ENCODE measurements around the gene TREX2.

TREX2 gene

DNA sequence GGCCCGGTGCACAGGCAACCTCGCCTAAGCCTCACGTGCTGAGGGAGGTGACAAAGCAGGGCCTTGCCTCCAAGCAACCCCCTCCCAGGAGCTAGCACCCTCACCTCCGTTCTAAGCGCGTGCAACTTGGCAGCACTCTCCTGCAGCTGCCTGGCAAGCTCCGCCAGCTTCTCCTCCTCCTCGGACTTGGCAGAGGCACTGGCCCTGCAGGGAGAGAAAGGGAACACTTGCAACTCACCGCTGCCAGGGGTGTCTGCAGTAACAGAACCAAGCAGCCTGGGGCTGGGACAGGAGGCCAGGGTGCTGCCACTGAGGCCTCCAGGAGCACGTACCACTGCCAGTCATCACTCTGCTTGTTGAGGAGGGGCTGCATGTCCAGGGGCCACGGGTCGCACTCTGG lies 10.3 kb upstream of the TREX2 start:
- no peak for DNase-seq (ENCODE audit: low read depth in 2 of 2)

DNA sequence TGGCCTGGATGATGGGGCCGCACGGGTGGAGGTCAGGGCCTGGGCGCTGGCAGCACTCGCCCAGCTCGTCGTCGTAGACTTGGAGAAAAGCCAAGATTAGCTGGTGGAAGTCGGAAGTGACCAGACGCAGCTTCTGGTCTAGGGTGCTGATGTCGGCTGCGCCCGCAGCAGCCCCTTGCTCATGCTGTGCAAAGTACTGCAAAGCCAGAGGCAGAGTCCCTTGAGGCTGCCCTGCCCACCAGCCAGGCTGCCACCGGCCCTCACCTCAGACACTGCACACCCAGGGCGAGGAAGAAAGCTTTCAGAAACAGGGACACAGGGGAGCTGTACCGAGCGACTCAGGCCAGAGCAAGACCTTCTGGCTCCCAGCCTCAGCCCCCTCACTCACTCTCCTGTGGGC lies 9.7 kb upstream of the TREX2 start:
- no peak for DNase-seq (ENCODE audit: low read depth in 2 of 2)

DNA sequence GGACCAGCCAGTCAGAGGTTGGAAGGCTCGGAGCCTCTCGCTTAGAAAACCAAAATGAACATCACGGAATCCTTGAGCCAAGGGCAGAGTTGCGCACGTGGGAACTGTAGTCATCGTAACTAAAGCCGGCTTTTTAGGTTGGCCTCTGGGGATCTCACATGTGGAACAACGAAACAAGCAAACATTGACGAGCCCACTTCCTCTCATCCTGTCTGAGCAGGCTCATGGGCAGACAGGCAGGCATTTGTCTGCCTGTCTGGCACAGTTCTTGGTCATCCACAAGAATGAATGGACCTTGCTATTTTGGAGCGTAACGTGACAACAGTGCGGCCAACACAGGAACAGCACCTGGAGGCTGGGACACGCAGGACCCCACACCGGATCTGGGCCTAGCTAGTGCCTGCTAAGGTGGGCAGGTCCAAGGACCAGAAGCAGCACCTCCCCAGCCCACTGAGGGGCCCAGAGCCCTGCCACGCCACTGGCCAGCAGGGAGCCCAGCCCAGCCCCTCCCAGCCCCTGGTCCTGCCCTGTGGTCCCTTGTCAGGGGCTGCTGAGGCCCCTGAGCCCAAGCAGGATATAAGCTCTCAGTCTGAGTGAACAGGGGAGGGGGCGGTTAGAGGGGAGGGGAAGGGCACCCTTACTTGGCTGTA lies 9.2 kb upstream of the TREX2 start:
- no peak for DNase-seq (ENCODE audit: low read depth in 2 of 2)

DNA sequence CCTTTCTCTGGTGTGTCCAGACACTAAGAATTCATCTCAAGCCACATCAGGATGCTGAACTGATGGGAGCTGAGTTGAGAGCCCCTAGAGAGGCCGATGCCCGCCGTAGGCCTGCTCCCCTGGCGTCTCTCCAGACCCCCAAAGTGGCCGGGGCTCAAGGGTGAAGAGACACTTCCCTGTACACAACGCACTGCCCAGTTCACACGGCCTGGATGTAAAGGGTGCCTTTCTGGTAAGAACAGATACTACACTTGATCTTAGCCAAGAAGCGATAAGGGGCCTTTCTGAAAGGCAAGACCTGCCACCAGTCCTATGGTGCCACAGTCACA lies 5.1 kb upstream of the TREX2 start:
- no peak for DNase-seq (ENCODE audit: low read depth in 2 of 2)

DNA sequence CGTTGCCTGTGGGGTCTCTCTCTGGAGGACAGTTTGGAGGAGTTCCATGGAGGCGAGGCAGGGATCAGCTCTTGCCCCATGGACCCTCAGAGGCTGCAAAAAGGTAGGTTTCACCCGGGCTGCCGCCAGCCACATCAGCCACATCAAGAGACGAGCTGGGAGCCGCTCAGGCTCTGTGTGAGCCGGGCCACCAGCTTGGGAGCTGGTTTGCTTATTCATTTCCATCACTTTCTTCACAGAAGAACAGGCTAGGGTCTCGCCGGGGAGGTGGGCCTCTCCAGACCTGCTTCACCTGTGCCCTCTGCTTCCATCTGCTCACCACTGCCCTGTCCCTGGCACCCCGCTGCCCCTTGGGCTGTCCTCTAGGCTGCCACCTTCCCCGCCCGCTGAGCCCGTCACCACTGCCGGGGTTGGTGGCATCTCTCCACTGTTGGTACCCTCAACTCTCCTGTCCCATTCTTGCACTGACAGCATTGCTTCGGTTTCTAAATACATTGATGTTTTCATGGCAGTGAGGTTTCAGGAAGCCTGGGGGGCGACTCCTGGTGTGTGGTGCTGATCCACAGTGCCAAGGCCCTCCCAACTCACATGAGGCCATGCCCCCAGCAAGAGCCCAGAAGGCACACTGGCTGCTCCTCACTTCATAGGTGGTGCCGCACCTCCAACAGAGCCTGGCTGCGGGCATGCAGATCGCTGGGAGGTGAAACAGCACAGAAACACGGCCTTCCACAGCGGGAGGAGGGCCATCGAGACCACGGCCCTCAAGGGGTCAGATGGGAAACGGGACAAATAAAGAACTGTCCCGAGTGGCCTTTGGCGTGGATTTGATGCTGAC lies 4.5 kb upstream of the TREX2 start:
- DNase-seq (ENCODE audit: low read depth in 2 of 2) = no peak

DNA sequence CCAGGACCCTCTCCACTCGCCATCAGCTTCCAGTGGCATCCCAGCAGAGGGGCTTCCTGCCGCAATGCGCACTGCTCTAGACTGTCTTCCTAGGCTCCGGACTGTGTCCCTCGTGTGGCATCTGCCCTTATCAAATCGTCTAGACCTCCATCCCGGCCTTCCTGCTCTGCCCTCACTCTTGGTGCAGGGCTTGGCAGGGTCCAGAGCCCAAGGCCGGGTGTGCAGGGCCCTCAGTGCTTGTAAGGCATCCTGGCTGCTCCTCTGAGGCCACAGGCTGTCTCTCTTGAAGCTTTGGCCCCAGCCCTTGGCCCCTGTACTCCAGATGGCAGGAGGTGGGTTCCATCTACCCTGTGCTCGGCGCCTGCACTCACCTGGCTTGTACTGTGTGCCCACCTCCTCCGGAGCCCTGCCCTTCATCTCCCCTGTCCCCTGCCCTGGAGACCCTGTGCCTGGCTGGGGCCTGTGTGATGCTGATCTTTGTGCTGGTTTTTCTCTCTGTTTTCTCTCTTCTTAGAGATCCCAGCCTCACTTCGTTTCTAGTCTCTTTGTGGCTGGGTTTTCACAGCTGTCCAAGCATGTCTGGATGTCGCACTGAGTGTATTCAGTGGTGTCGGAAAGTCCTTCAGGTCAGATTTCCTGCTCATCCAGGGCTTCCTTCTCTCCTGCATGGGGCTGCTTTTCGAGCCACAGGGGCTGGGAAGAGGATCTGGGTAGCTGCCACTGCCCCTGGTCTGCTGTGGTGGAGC lies 3.7 kb upstream of the TREX2 start:
- no peak for DNase-seq (ENCODE audit: low read depth in 2 of 2)

DNA sequence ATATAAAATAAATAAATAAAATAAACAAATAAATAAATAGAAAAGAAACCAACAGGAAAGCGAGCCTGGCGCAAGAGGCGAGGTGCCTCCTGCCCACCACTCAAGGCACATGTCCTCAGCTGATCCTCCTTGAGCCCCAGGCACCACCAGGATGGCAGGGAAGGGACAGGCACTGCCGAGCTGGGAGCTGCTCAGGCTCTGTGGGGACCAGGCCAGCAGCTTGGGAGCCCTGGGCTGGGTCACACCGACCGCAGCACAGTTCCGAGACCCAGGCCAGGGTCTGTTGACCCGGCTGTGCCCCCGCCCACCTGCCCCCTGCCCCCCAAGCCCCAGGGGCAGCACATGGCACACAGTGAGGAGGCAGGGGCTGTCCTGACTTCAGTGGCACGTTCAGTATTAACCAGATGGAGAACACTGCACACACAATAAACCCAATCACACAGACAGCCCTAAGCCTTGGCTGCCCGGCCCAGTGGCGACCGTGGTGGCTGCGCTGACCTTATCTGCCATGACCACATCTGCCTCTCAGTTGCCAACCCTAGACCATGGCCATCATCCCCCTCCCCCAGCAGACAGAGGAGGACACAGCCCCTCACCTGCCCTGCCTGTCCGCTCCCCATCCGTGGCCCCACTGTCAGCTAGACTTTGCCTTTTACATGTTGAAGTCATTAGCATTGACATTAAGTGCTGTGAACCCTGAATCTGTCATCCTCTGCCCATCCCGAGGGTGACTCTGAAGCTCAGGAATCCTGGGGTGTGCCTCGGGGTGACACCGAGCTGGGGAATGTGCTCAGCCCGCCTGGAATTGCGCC lies 2.9 kb upstream of the TREX2 start:
- no peak for DNase-seq (ENCODE audit: low read depth in 2 of 2)

DNA sequence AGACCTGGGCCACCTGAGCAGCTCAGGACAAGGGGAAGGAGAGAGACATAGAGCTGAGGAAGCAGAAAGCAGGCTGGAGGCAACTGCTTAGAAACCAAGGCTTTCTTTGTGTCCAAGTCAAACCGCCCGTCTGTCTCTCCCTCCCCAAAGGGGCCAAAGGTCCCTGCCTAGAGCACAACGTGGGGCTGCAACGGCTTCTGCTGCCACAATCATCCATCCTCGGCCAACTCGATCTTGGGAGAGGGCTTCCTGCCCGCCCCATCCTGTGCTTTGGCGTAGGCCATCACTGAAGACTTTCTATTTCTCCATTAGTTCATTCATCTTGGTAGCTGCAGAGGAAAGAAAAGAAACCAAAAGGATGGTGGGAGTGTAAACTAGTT lies 1.7 kb upstream of the TREX2 start:
- no peak for DNase-seq (ENCODE audit: low read depth in 2 of 2)

DNA sequence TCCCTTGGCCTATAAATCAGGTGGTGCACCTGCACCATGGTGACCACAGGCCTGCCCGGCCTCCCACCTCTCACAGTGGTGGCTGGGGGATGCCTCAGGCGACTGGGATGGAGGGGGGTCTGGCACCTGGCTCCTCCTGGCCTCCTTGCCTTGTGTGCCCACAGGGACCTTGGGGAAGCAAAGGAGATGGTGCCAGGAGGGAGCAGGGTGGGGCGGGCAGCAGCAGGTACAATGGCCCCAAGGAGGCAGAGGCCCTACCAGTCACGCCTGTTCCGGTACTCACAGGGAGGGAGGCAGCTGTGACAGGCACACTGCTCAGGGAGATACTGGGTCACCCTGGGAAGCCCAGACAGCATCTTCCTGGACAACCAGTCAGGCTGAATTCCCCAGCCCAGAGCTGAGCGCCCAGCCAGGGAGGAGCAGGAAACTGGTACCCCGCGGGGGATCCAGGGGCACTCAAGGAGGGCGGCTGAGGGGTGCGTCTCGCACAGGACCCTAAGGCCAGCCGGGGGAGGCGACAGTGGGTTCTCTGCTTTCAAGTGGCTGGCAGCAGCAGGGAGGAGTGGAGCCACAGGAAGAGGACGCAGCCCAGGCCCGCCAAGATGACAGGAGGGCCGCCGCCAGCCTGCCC lies 1.2 kb upstream of the TREX2 start:
- no peak for DNase-seq (ENCODE audit: low read depth in 2 of 2)

DNA sequence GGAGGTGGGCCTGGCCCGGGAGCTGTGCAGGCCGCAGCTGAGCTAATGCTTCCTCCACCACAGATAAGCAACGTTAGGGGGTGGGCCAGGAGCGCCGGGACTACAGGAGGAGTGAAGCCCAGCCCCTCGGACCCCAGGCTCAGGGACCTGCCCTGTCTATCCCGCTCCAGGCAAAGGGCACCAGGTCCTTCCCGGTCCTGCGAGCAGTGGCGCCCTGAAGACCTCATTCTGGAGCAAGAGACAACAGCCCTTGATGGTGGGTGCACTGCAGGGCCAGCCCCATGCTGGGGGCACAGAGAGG lies 730 bp upstream of the TREX2 start:
- DNase-seq (ENCODE audit: low read depth in 2 of 2) = no peak

DNA sequence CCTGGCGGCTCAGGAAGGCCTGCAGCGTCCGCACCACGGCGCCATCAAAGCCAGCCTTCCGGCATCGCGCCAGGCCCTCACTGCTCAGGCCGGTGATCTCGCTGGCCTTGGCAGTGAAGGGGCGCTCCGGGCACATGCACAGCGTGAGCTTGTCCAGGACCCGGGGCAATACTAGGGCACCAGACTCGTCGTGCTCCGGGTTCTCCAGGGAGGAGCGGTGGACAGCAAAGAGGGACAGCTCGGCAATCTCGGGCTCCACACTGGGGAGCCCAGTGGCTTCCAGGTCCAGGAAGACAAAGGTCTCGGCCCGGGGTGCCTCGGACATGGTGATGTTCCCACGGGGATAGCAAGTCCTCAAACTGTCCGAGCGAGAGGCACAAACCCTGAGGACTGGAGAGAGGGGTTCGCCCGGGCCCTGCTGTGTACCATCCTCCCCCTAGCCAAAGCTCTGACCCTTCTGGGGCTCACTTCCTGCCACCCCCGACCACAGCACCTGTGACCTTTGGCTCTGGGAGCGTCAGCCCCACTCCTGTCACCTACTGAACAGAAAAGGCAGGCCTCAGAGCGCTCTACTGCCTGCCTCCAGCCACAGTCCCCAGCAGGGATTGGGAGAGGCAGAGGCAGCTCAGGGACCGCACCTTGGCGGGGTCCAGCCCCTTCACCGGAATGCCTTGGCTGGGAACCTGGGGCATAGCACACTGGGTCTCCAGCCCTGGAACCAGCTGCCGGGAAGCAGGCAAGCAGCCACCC lies 575 bp downstream of the TREX2 start:
- no peak for DNase-seq (ENCODE audit: low read depth in 2 of 2)

DNA sequence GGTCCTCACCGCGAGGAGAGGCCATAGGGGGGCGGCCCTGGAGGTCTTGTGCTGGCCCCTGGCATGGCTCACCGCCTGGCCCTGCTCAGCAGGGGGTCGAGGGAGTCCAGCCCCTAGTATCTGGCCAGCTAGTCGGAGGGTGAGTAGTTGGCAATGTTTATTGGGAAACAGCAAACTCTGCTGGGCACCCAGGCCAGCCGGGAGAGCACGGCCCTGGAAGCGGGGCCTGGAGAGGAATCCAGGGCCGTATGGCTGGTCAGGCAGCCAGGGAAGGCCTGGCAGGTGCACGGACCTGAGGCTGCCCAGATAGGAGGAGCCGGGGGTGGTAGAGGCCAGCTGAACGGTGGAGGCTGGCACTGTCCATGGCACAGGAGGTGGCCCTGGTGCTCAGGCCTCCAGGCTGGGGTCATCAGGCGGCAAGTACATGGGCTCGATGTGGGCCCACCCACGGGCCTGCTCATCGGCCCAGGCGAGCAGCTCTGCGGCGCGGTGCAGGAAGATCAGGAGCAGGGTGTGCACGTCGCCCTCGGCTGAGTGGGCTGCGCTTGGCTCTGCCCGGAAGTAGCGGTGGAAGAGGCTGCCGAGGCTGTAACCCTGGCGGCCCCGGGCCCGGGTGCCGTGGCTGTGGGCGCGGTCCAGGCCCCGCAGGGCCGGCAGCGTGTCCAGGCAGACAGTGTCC lies 1.4 kb downstream of the TREX2 start:
- no peak for DNase-seq (ENCODE audit: low read depth in 2 of 2)

DNA sequence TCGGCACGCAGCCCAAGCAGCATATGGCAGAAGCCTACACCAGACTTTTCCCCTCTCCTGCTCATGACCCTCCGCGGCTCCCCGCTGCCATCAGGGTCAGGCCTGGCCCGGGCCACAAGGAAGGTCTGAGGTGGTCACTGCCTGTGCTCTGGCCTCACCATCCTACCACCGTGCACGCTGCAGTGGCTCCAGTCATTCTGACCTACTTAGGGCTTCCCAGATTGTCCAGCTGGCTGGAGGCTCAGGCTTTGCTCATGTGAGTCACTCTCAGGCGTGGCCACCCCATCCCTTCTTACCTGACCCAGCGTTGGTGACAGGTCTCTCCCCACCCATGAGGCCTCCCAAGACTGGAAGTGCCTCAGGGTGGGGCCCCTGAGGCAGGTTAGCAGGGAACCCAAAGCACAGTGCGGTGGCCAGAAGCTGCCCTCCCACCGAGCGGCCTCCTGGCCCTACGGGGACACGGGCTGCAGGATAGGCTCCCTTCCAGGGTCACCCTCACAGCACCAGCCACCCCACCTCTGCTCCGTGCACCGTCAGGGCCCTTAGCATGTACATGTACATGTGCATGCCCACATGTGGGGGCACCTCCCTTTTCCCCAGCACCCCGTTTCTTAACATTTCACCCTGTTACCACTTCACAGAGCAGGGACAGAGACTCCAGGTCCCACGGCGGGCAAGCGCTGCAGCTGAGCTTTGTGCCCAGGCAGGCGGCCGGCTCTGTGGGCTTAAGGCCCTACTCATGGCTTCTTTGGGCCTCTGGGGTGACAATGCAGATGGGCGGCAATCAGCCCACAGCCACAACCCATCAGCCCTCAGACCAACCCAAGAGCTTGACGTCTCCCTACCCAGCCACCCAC lies 2.2 kb downstream of the TREX2 start:
- DNase-seq (ENCODE audit: low read depth in 2 of 2) = no peak

DNA sequence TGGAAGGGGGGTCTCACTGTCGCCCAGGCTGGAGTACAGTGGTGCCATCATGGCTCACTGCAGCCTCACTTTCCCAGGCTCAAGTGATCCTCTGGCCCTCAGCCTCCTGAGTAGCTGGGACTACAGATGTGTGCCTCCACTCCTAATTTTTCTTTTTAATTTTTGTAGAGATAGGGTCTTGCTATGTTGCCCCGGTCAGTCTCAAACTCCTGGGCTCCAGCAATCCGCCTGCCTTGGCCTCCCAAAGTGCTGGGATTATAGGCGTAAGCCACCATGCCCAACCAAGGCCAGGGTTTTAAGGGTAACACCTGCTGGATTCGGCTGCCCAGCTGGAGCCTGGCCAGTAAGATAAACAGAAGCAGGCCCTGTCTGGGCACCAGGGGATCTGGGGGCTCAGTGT lies 3.4 kb downstream of the TREX2 start:
- DNase-seq (ENCODE audit: low read depth in 2 of 2) = no peak

DNA sequence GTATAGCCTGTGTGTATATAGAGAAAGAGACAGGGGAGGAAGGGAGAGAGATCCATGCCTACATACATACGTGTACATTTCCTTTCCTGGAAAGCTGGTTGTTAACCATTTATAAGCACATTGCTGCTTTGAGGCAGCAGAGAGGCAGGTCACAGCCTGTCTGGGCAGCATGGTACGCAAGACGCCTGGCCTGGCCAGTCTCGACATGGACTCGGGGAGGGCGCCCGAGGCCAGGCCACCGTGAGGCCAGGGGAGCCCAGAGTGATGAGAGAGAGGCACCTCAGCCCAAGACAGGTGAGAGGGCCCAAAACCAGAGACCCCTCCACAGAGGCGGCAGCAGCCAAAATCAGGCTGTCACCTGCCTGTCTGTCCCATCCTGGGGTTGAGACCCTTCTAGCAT lies 3.9 kb downstream of the TREX2 start:
- no peak for DNase-seq (ENCODE audit: low read depth in 2 of 2)

DNA sequence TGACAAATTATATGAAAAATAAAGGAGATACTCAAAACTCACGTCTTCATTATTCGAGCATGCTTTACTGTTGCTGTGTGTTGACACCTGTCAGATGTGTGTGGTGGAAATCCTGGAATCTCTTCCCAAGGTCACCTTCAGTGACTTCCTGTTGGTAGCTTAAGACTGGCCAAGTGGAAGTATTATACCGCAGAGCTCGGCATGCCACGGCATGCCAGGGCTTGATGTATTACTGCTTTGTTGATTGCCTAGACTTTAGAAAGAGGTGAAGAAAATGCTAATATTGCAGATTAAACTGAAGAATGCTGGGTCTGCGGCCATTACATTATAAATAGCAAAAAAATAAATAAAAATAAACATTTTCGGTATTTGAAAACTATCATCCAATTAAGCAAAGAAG lies 4.6 kb downstream of the TREX2 start:
- DNase-seq (ENCODE audit: low read depth in 2 of 2) = no peak

DNA sequence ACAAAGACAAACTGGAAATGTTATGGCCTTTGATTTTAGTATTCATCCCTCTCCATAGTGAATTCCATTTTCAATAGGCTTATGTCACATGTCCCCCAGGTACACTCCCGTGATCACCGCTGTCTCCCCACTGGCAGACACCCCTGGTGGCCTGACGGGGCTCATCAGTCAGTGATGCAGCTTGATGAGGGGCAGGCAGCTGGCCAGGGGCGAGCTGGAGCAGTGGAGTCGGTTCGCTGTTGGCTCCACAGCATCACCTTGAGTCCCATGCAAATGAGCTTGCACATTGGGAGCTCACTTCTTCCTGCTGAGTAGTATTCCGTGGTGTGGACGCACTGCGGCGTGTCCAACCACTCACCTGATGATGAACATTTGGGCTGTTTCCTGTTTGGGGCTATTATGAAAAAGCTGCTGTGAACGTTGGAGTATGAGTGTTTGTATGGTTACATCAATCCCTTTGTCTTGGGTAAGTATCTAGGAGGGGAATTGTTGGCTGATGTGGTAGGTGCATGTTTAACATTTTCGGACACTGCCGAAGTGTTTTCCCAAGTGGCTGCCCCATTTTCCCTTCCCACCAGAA lies 5.2 kb downstream of the TREX2 start:
- DNase-seq (ENCODE audit: low read depth in 2 of 2) = no peak

DNA sequence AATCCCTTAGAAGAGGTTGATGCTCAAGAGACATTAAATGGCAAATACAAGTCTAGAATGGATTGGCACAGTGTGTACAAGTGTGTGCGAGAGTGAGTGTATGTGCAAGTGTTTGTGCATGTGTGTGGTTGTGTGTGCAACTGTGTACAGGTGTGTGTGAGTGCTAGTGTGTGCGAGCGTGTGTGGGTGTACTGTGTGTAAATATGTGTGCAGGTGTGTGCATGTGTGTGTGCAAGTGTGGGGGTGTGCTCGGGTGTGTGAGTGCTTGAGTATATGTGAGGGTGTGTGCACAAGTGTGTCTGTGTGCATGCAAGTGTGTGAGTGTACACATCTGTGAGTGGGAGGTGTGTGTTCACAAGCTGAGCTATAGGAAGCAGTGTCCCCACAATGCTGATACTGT lies 5.9 kb downstream of the TREX2 start:
- DNase-seq (ENCODE audit: low read depth in 2 of 2) = no peak

DNA sequence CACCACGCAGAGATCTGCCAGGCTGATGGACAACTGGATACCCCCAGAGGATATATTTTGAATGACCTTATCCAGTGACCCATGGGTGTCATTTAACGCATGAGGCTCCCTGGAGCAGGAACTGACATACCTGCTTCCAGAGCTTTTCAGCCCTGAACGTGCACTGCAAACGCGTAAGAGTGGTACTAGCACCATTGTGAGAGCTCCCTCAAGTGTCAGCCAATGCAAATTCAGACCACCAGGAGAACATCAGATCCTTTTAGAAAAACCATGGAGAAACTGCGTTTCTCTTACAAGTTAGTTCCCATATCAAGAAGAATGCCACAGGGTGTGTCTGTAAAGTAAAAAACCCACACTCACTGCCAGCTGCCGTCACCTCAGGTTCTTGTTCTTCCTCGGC lies 7.3 kb downstream of the TREX2 start:
- no peak for DNase-seq (ENCODE audit: low read depth in 2 of 2)
